ENCODE data around the gene ARHGEF25.
"Not testable (repeated sequence)": the region's sequence is repeated elsewhere in the genome, so short reads cannot be mapped to it uniquely, and the experiment has no call there.

The ARHGEF25 gene

GRCh38 chr12:57611108-57611826 is at the start of gene ARHGEF25:
Gene ARHGEF25 (plus strand): TSS chr12:57611435. CDS start chr12:57611895, 460 bp downstream.
- peak; percentile 74 for DNase-seq

- no peak for DNase-seq
These were observed 47.9 kb upstream of the ARHGEF25 start for GRCh38 chr12:57563358-57563757.

GRCh38 chr12:57564178-57564740 is 47.0 kb upstream of the ARHGEF25 start:
- no peak for DNase-seq

GRCh38 chr12:57568838-57569237 is 42.4 kb upstream of the ARHGEF25 start:
- DNase-seq = no peak

GRCh38 chr12:57569858-57570257 is 41.4 kb upstream of the ARHGEF25 start:
- DNase-seq = no peak

GRCh38 chr12:57570438-57570837 is 40.8 kb upstream of the ARHGEF25 start:
- not testable (repeated sequence) for DNase-seq

- DNase-seq = no peak
These were observed 39.1 kb upstream of the ARHGEF25 start for GRCh38 chr12:57571926-57572762.

- no peak for DNase-seq
These were observed 36.4 kb upstream of the ARHGEF25 start for GRCh38 chr12:57574795-57575194.

- no peak for DNase-seq
These were observed 35.2 kb upstream of the ARHGEF25 start for GRCh38 chr12:57575771-57576612.

- DNase-seq = no peak
These were observed 34.5 kb upstream of the ARHGEF25 start for GRCh38 chr12:57576613-57577160.

- no peak for DNase-seq
These were observed 33.1 kb upstream of the ARHGEF25 start for GRCh38 chr12:57577981-57578758.

GRCh38 chr12:57579011-57579410 is 32.2 kb upstream of the ARHGEF25 start:
- no peak for DNase-seq

GRCh38 chr12:57579677-57580465 is 31.4 kb upstream of the ARHGEF25 start:
- DNase-seq = no peak

- no peak for DNase-seq
These were observed 30.8 kb upstream of the ARHGEF25 start for GRCh38 chr12:57580466-57580795.

GRCh38 chr12:57581802-57582201 is 29.4 kb upstream of the ARHGEF25 start:
- no peak for DNase-seq

- no peak for DNase-seq
These were observed 28.8 kb upstream of the ARHGEF25 start for GRCh38 chr12:57582440-57582839.

- peak; percentile 74 for DNase-seq
These were observed 28.0 kb upstream of the ARHGEF25 start for GRCh38 chr12:57583008-57583831.

- DNase-seq = no peak
These were observed 27.2 kb upstream of the ARHGEF25 start for GRCh38 chr12:57584050-57584449.

- no peak for DNase-seq
These were observed 26.5 kb upstream of the ARHGEF25 start for GRCh38 chr12:57584690-57585089.

- no peak for DNase-seq
These were observed 26.1 kb upstream of the ARHGEF25 start for GRCh38 chr12:57585156-57585555.
